Effector memory CD8-positive, alpha-beta T cell (primary cell): Measurements from ENCODE around the gene LRRC39.
A peak's percentile ranks its signal among the peaks of the same experiment; 100 is the strongest.

Source experiments
- ATAC-seq: fragments of 150-1000 bp; cut with Tn5 transposase; replicated peaks from 2 replicates; pipeline ENCODE4 v1.10.0; 2021; ENCODE audit warnings: mild to moderate bottlenecking, moderate library complexity
- DNase-seq, 3 experiments: peaks; one replicate each; pipeline ENCODE4 v3.0.0; 2021
- H3K27ac Mint-ChIP-seq, 2 donors: one replicate each; pipeline ENCODE4 v1.8.0; 2022; ENCODE audit warnings: mild to moderate bottlenecking in 2 of 2, mixed read lengths in 2 of 2, moderate library complexity in 2 of 2
- H3K27me3 Mint-ChIP-seq, 2 donors: one replicate each; pipeline ENCODE4 v1.8.0; 2022; ENCODE audit warnings: mixed read lengths in 2 of 2
- H3K36me3 Mint-ChIP-seq: one replicate; pipeline ENCODE4 v1.8.0; 2022; ENCODE audit warnings: mild to moderate bottlenecking, moderate library complexity, mixed read lengths; ENCODE audit not compliant: insufficient read depth
- H3K4me1 Mint-ChIP-seq, 2 donors: one replicate each; pipeline ENCODE4 v1.8.0; 2022; ENCODE audit warnings: low read depth in 2 of 2, mixed read lengths in 2 of 2
- H3K4me3 Mint-ChIP-seq, 2 donors: one replicate each; pipeline ENCODE4 v1.8.0; 2022; ENCODE audit warnings: mild to moderate bottlenecking in 2 of 2, mixed read lengths in 2 of 2, moderate library complexity in 2 of 2
- H3K9me3 Mint-ChIP-seq, 2 donors: one replicate each; pipeline ENCODE4 v1.8.0; 2022; ENCODE audit warnings: mixed read lengths in 2 of 2

The LRRC39 gene

GRCh38 chr1:100137602-100138001, 40.5 kb downstream of the LRRC39 start:
- H3K27me3 Mint-ChIP-seq = no peaks in the 10 kb centered on the region
- H3K9me3 Mint-ChIP-seq = no peaks in the 10 kb centered on the region
- H3K4me1 Mint-ChIP-seq = peaks cover 13 to 18% of the 10 kb centered on the region in 2 donors
- DNase-seq = no peak
- ATAC-seq = no peak
- H3K4me3 Mint-ChIP-seq = no peak overlapping the region
- H3K27ac Mint-ChIP-seq = no peak overlapping the region
- peaks cover 62% of the 10 kb centered on the region for H3K36me3 Mint-ChIP-seq

GRCh38 chr1:100134872-100135271, 43.2 kb downstream of the LRRC39 start:
- peaks cover 41% of the 10 kb centered on the region for H3K36me3 Mint-ChIP-seq
- no peak for DNase-seq
- ATAC-seq = no peak
- H3K4me3 Mint-ChIP-seq = no peak overlapping the region
- H3K27ac Mint-ChIP-seq = no peak overlapping the region
- H3K9me3 Mint-ChIP-seq = no peaks in the 10 kb centered on the region
- H3K4me1 Mint-ChIP-seq = peaks cover 14 to 28% of the 10 kb centered on the region in 2 donors
- no peaks in the 10 kb centered on the region for H3K27me3 Mint-ChIP-seq

GRCh38 chr1:100132566-100133477, 45.2 kb downstream of the LRRC39 start, which contains the start of the genes SASS6 and TRMT13:
Gene SASS6, minus strand, starts transcription at chr1:100132930. Its CDS starts 116 bp downstream, at chr1:100132814.
Gene TRMT13, plus strand, starts transcription at chr1:100133163. Its CDS starts 6 bp downstream, at chr1:100133169.
- Mint-ChIP-seq H3K4me1 (peaks cover 14 to 28% of the 10 kb centered on the region in 2 donors), H3K27ac (peak within 1 kb of the TSS; percentile 93 to 97), H3K4me3 (peak within 1 kb of the TSS; percentile 92 to 97), H3K36me3 (peaks cover 20% of the 10 kb centered on the region), H3K27me3 (no peaks in the 10 kb centered on the region), H3K9me3 (no peaks in the 10 kb centered on the region)
- ATAC-seq = peak; percentile 97
- peak; percentile 88 to 91 (median 90) for DNase-seq

GRCh38 chr1:100131623-100132022, 46.4 kb downstream of the LRRC39 start:
- Mint-ChIP-seq H3K4me3 (peak overlapping the region; percentile 92 to 97), H3K4me1 (peaks cover 14 to 28% of the 10 kb centered on the region in 2 donors), H3K27me3 (no peaks in the 10 kb centered on the region), H3K27ac (no peak overlapping the region), H3K36me3 (peaks cover 10% of the 10 kb centered on the region), H3K9me3 (no peaks in the 10 kb centered on the region)
- ATAC-seq (no peak), DNase-seq (no peak)

GRCh38 chr1:100130552-100131077, 47.4 kb downstream of the LRRC39 start:
- ATAC-seq (no peak), DNase-seq (no peak)
- Mint-ChIP-seq H3K4me3 (no peak overlapping the region), H3K36me3 (peaks cover 9% of the 10 kb centered on the region), H3K27ac (no peak overlapping the region), H3K4me1 (peaks cover 14 to 24% of the 10 kb centered on the region in 2 donors), H3K27me3 (no peaks in the 10 kb centered on the region), H3K9me3 (no peaks in the 10 kb centered on the region)

GRCh38 chr1:100127226-100127625, 50.8 kb downstream of the LRRC39 start:
- no peak overlapping the region for H3K4me3 Mint-ChIP-seq
- H3K27me3 Mint-ChIP-seq = no peaks in the 10 kb centered on the region
- ATAC-seq (no peak), DNase-seq (no peak)
- H3K36me3 Mint-ChIP-seq = no peaks in the 10 kb centered on the region
- no peaks in the 10 kb centered on the region for H3K9me3 Mint-ChIP-seq
- no peak overlapping the region for H3K27ac Mint-ChIP-seq
- H3K4me1 Mint-ChIP-seq = peaks cover 0 to 10% of the 10 kb centered on the region in 2 donors

GRCh38 chr1:100122177-100122576, 55.9 kb downstream of the LRRC39 start:
- peaks cover 6% of the 10 kb centered on the region for H3K36me3 Mint-ChIP-seq
- H3K27ac Mint-ChIP-seq = no peak overlapping the region
- DNase-seq (no peak), ATAC-seq (no peak)
- no peaks in the 10 kb centered on the region for H3K4me1 Mint-ChIP-seq
- H3K4me3 Mint-ChIP-seq = no peak overlapping the region
- no peaks in the 10 kb centered on the region for H3K27me3 Mint-ChIP-seq
- H3K9me3 Mint-ChIP-seq = no peaks in the 10 kb centered on the region

GRCh38 chr1:100115524-100115923, 62.5 kb downstream of the LRRC39 start:
- H3K4me1 Mint-ChIP-seq = no peaks in the 10 kb centered on the region
- no peaks in the 10 kb centered on the region for H3K9me3 Mint-ChIP-seq
- no peak overlapping the region for H3K27ac Mint-ChIP-seq
- DNase-seq (no peak), ATAC-seq (no peak)
- no peak overlapping the region for H3K4me3 Mint-ChIP-seq
- H3K27me3 Mint-ChIP-seq = no peaks in the 10 kb centered on the region
- H3K36me3 Mint-ChIP-seq = peaks cover 14% of the 10 kb centered on the region

- Mint-ChIP-seq H3K36me3 (peaks cover 32% of the 10 kb centered on the region), H3K27ac (no peak overlapping the region), H3K9me3 (no peaks in the 10 kb centered on the region), H3K27me3 (no peaks in the 10 kb centered on the region), H3K4me1 (no peaks in the 10 kb centered on the region), H3K4me3 (no peak overlapping the region)
- DNase-seq (no peak), ATAC-seq (no peak)
These were observed 68.4 kb downstream of the LRRC39 start for GRCh38 chr1:100109554-100110066.

GRCh38 chr1:100107696-100108095, 70.4 kb downstream of the LRRC39 start:
- Mint-ChIP-seq H3K27ac (no peak overlapping the region), H3K27me3 (no peaks in the 10 kb centered on the region), H3K4me3 (no peak overlapping the region), H3K36me3 (peaks cover 28% of the 10 kb centered on the region), H3K4me1 (no peaks in the 10 kb centered on the region), H3K9me3 (no peaks in the 10 kb centered on the region)
- DNase-seq (no peak), ATAC-seq (no peak)

- Mint-ChIP-seq H3K36me3 (peaks cover 25% of the 10 kb centered on the region), H3K9me3 (no peaks in the 10 kb centered on the region), H3K27ac (no peak overlapping the region), H3K4me1 (no peaks in the 10 kb centered on the region), H3K4me3 (no peak overlapping the region), H3K27me3 (no peaks in the 10 kb centered on the region)
- ATAC-seq = no peak
- no peak for DNase-seq
These were observed 76.5 kb downstream of the LRRC39 start for GRCh38 chr1:100101564-100101963.

GRCh38 chr1:100100202-100100601, 77.9 kb downstream of the LRRC39 start:
- no peak for DNase-seq
- H3K4me3 Mint-ChIP-seq = no peak overlapping the region
- H3K27me3 Mint-ChIP-seq = no peaks in the 10 kb centered on the region
- no peaks in the 10 kb centered on the region for H3K4me1 Mint-ChIP-seq
- H3K9me3 Mint-ChIP-seq = no peaks in the 10 kb centered on the region
- peaks cover 14% of the 10 kb centered on the region for H3K36me3 Mint-ChIP-seq
- H3K27ac Mint-ChIP-seq = peak overlapping the region in 1 of 2 donors; percentile 42
- no peak for ATAC-seq
